ENCODE data around the gene NPHS1.
"Not testable (repeated sequence)": the region's sequence is repeated elsewhere in the genome, so short reads cannot be mapped to it uniquely, and the experiment has no call there.

The NPHS1 gene

DNA sequence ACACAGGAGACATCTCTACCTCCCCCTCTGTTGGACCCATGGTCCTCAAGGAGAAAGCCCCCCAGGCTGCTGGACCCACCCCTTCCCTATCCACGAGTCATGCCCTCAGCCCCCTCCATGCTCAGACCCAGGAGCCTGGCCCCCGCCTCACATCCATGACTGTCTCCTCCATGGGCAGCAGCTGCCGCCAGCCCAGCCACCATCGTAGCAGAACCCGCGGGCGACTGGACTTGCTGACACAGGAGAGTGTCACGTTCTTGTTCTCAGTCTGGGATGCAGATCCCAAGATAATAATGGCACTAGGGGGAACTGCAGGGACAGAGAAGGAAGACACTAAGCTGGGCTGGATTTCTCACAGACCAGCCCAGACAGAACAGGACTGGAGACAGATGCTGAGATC, 3.8 kb downstream of the NPHS1 start:
- DNase-seq = no peak

- no peak for DNase-seq
Measured at GRCh38 chr19:35847911-35848310, 4.4 kb downstream of the NPHS1 start.

DNA sequence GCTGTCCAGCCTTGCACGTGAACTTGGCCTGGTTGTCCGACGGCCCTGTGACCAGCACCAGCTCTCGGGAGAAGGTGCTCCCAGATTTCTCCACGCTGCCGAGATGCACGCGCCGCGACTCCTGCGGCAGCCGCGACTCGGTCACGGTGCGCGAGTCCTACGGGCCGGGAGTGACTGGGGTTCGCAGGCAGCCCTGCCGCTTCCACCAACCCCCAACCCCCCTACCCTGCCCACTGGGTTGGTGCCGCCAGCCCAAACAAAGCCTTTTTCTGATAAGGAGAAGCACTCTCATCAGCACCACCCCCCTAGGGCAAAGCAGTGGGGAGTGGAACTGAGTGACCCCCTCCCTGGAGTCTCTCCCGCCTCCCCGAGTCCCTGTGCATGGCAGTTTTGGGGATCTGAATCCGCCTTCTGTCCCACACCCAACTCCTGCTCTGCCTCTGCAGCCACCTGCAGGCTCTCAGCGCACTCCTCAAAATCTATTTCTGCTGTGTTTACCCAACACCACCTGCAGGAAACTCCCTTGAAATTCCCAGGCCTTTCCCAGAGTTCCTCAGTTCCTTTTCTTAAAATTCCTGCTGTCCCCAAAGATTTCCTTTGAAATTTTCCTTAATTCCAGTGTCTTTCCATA, 6.2 kb downstream of the NPHS1 start:
- no peak for DNase-seq

- no peak for DNase-seq
Measured at GRCh38 chr19:35845215-35846037, 6.9 kb downstream of the NPHS1 start.

- DNase-seq = no peak
Measured at GRCh38 chr19:35844482-35845214, 7.7 kb downstream of the NPHS1 start.

DNA sequence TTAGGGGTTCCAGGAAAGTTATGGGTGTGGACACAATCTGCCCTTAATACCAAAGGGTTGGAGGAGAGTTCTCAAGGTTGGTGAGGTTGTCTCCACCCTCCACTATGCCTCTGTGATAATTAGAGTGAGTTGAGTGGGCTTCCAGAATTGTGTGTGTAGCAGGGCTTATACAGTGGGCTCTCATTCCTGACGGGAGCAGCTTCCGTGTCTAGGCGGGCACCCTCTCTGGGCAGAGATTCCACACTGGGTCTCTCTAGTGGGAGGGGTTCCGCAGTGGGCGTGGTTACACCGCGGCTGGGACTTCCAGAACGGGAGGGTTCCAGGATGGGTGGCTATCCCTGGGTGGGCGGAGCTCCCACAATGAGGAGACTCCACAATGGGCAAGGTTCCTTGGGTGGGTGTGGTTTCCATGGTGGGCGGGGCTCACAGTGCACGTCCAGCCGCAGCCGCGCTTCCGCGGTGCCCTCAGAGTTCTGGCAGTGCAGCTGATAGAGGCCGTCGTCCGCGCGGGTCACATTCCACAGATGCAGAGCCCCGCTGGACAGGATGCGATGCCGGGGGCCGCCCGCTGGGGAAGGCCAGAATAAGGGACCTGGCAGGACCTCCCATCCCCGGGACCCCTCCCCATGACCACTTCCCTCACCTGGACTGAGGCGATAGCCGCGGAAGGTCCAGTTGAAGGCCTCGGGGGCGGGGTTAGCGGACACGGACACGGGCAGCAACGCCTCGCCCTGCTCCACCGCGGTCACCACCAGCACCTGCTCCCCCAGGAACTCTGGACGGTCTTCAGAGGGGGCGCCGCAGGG, 8.4 kb downstream of the NPHS1 start:
- DNase-seq = no peak

DNA sequence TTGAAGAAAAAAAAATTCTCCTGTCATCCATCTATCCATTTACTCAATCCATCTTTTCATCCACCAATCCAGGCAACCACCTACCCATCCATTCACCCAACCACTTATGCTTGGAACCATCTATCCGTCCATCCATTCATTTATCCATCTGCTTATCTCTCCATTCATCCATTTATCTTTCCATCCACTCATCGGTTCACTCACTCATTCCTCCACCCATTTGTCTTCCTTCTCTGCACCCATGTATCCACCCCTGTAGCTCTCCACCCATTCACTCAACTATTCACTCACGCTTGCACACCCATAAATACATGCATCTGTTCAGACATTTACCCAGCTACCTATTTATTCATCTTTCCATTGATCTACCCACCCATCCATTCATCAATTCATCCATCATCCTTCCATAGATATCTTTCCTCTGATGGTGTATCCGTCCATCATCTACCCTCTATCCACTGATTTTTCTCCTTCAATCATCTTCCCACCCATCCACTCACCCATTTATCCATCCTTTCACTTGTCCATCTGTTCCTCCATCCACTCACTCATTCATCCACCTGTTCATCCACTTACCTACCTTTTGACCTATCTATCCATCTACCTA, 9.5 kb downstream of the NPHS1 start:
- DNase-seq = no peak

- no peak for DNase-seq
Measured at GRCh38 chr19:35841961-35842595, 10.2 kb downstream of the NPHS1 start.

DNA sequence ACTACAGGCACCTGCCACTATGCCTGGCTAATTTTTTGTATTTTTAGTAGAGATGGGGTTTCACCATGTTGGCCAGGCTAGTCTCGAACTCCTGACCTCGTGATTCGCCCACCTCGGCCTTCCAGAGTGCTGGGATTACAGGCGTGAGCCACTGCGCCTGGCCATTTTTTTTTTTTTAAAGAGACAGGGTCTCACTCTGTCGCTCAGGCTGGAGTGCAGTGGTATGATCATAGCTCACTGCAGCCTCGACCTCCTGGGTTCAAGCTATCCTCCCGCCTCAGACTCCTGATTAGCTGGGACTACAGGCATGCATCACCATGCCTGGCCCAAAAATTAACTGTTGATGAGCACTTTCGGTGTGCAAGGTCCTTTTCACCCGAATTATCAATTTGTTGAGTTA, 16.2 kb downstream of the NPHS1 start:
- DNase-seq = not testable (repeated sequence)

DNA sequence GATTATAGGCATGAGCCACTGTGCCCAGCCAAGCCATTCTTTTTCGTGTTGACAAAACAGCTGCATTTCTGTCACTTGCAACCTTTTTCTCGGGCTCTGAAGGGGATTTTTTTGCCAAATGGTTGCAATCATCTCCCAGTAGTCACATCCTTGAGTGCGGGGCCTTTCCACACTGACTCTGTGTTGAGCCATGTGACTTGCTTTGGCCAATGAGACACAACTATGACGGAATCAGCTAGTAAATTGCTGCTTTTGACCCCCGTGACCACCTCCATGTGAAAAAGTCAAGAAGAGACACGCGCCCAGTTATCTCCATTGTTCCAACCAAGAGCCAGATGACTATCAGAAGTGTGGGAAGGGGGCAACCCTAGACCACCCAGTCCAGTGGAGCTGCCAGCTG, 18.3 kb downstream of the NPHS1 start:
- no peak for DNase-seq

GRCh38 chr19:35832054-35832453, 20.2 kb downstream of the NPHS1 start:
- no peak for DNase-seq

DNA sequence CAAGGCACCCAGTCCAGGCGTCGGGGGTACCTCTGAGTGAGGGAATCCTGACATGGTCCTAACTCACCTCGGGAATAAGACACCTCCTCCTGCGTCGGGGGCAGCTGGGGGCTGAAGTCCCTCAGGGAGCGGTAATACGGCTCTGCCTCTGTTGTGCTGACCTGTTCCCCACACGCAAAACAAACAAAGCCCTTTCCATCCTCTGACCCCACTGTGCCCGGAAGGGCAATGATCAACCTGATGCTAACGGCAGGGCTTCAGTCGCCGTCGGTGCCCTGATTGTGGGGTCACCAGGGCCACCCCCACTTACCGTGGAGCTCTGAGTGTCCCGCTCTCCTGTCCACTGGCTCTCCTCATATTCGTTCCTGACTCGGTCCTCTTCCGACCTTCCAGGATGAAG, 21.3 kb downstream of the NPHS1 start:
- no peak for DNase-seq

DNA sequence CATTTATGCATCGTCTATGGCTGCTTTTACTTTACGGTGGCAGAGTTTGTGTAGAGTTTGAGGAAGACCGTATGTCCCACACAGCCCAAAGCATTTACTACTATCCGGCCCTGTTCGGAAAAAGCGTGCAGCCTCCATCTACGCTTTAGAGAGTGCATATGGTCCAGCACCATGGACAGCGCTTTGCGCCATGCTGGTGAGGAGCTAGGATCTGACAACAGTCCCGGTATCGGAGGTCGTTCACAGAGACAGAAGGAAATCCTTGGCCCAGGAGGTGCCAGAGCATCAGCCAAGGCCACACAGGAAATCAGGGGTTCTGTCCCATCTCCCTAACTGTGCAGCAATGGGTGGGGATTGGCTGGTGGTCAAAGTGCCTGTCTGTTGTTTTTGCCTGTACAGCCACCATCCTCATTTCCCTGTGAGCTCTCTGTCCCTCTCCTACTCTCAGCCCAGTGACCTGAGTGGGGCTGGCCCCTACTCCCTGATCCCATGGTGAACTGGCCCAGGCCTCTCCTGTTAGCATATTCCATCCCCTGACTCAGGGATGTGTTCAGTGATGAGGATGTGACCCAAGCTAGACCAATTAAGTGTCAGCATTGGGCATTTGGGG, 23.5 kb downstream of the NPHS1 start:
- DNase-seq = no peak

GRCh38 chr19:35824150-35824549, 28.2 kb downstream of the NPHS1 start:
- no peak for DNase-seq

GRCh38 chr19:35822579-35822978, 29.7 kb downstream of the NPHS1 start:
- DNase-seq = no peak

DNA sequence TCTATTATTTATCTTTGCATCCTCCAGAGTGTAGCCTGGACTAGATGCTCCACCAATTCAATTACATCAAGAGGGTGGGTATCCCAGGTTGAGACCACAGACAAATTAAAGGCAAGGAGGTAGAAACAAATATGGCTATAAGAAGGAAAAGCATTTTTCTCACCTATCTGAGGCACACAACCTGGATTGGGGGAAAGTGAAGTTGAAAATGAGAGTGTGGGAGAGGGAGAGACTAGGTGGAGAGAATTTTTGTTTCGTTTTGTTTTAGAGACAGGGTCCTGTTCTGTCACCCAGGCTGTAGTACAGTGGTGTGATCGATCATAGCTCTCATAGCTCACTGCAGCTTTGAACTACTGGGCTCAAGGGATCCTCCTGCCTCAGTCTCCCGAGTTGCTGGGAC, 33.9 kb downstream of the NPHS1 start:
- no peak for DNase-seq

GRCh38 chr19:35816846-35817245, 35.5 kb downstream of the NPHS1 start:
- no peak for DNase-seq

DNA sequence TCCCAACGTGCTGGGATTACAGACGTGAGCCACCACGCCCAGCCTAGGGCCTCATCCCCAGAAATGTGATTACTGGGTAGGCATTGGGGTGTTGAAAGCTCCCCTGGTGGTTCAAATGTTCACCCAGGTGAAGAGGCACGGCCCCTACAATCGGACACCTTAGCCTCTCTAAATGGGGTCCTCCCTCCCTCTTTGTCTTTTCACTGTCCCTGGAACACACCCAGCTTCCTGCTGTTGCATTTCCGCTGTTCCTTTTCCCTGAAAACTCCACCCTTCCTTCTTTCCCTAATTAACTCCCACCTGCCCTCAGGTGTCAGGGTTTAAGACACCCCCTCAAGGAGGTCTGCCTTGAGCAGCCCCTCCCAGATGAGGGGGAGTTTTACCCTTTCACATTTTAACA, 36.0 kb downstream of the NPHS1 start:
- DNase-seq = no peak

DNA sequence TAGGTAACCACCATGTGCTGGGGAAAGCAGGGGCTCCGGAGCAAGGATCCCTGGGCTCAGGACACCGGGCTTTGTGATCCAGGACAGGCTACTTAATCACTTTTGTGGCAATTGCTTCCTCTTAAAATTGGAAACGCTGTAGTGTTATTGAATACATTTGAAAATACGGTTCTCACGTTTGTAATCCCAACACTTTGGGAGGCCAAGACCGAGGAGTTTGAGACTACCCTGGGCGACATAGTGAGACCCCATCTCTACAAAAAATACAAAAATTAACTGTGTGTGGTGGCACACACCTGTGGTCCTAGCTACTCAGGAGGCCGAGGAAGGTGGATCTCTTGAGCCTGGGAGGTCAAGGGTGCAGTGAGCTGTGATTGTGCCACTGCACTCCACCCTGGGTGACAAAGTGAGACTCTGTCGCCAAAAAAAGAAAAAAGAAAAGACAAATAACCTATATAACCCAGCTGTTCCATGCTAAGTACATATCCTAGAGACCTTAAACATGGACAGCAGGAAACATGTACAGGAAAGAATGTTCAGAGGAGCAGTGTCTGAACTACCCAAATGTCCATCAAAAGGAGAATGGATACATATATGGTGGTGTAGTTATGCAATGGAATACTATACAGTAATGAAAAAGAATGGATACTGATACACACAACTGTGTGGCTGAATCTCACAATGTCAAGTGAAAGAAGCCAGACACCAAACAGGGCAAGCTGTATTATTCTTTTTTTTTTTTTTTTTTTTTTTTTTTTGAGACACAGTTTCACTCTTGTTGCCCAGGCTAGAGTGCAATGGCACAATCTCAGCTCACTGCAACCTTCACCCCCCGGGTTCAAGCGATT, 39.0 kb downstream of the NPHS1 start:
- no peak for DNase-seq

DNA sequence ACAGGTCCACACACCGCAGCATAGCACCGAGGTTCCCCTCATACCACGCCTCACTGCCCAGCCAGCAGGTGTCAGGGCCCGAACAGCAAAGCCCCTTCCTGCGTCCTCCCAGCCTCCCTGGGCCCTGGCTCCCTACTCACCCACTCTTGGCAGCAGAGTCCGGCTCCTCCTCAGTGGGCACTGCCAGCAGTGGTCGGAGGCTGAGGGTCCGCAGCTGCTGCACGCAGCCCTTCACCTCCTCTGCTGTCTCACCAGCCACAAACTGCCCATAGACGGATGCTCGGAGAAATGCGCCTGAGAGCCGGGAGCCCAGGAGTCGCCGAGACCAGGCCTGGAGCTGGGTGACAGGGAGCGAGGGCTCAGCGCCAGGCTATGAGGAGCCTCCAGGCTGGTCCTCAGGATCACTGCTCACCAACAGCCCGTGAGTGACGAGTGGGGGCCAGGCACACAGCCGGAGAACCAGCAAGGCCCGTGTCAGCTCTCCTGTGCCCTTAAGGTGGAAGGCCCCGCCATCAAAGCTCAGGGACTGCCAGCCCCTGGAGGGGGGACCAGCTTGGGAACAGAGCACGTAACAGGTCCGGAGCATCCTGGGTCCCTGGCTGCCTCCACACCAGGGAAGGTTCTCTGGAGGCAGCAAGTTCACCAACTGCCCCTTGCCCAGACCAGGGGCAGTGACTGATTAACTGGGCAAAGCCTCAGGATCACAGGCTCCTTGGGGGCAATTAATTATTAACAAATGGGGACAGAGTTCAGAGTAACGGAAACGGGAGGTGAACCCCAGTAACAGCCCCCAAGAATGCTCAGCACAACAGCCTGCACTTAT, 39.9 kb downstream of the NPHS1 start, which contains the start of gene PRODH2:
PRODH2 (minus strand) TSS at position 626 of the 823 bp plus-strand sequence; CDS start at position 586, 40 bp downstream.
- DNase-seq = no peak
